A673 (cell line): ENCODE data around the gene PTCH1. TPM values are rescaled to one million over a fixed set of nuclear protein-coding genes. Genes with fewer than 3 reads are reported as not detected.

Experiments used
- BruUV-seq: library from RNA; stranded (reverse); fragments of 400-500 nt; replicated peaks from 2 replicates; lab custom pipeline; 2021; lab: Mats Ljungman, UMichigan
- CTCF ChIA-PET: fragments of 300-600 bp; sonication (Branson Sonifier 250); formaldehyde crosslinking; loops from one replicate; lab custom pipeline; 2022; ENCODE audit warnings: antibody characterized with exemption; lab: Charles Lee
- POLR2A ChIA-PET: fragments of 300-600 bp; sonication (Branson Sonifier 250); formaldehyde crosslinking; loops from one replicate; lab custom pipeline; 2022; ENCODE audit warnings: antibody characterized with exemption; ENCODE audit not compliant: low non-redundant PET; lab: Charles Lee
- DNase-seq: peaks from one replicate; pipeline ENCODE4 v3.0.0-alpha.2; 2015; ENCODE audit warnings: low spot score
- H3K27ac ChIP-seq: fragments of 200-600 bp; sonication (generic); 2 replicates; pipeline ENCODE4 v1.5.1; 2016; ENCODE audit warnings: mixed run types, low read depth, mild to moderate bottlenecking, mixed read lengths, antibody characterized with exemption, low read length; ENCODE audit not compliant: poor library complexity, severe bottlenecking
- H3K27me3 ChIP-seq: fragments of 200-600 bp; sonication (generic); replicated peaks from 2 replicates; pipeline ENCODE4 v1.6.1; 2017; ENCODE audit warnings: mixed run types, low read depth, mild to moderate bottlenecking, mixed read lengths, antibody characterized with exemption, low read length; ENCODE audit not compliant: insufficient read depth, poor library complexity
- H3K36me3 ChIP-seq: fragments of 200-600 bp; sonication (generic); 2 replicates; pipeline ENCODE4 v1.6.1; 2016; ENCODE audit warnings: mixed run types, mild to moderate bottlenecking, mixed read lengths, antibody characterized with exemption, low read length; ENCODE audit not compliant: insufficient read depth, poor library complexity, severe bottlenecking
- H3K4me1 ChIP-seq: fragments of 200-600 bp; sonication (generic); 2 replicates; pipeline ENCODE4 v1.6.1; 2017; ENCODE audit warnings: mixed run types, mild to moderate bottlenecking, mixed read lengths, antibody characterized with exemption, low read length; ENCODE audit not compliant: insufficient read depth, poor library complexity, severe bottlenecking
- H3K4me3 ChIP-seq: fragments of 200-600 bp; sonication (generic); 2 replicates; pipeline ENCODE4 v1.5.1; 2016; ENCODE audit warnings: low read depth, mixed run types, mild to moderate bottlenecking, mixed read lengths, low read length; ENCODE audit not compliant: poor library complexity, severe bottlenecking
- H3K9me3 ChIP-seq: fragments of 200-600 bp; sonication (generic); 2 replicates; pipeline ENCODE4 v1.6.1; 2016; ENCODE audit warnings: mixed run types, low read depth, mild to moderate bottlenecking, mixed read lengths, antibody characterized with exemption, low read length; ENCODE audit not compliant: poor library complexity, severe bottlenecking
- CTCF ChIP-seq: fragments of 300-800, 200-600 bp; sonication (generic); conservative IDR thresholded peaks from 2 replicates; pipeline ENCODE4 v1.5.1; 2017; ENCODE audit warnings: low read depth, mild to moderate bottlenecking, antibody characterized with exemption, low read length, moderate library complexity, mixed read lengths
- EZH2 ChIP-seq: fragments of 200-600 bp; sonication (generic); IDR thresholded peaks from 2 replicates; pipeline ENCODE4 v1.6.1; 2017; ENCODE audit warnings: borderline replicate concordance, low read depth, mild to moderate bottlenecking, mixed read lengths, antibody characterized with exemption, low read length; ENCODE audit not compliant: poor library complexity, severe bottlenecking
- intact Hi-C: fragments of 100-400 bp; cut with micrococcal nuclease; formaldehyde crosslinking; loops from one replicate; pipeline ENCODE4 v1.10.0; 2022; ENCODE audit not compliant: unreplicated experiment
- total RNA-seq: library from RNA; stranded (reverse); gene quantifications from 2 replicates; pipeline ENCODE4 v1.2.3, GENCODE V29; 2021

The PTCH1 gene
- total RNA-seq, 1 experiment from 2014 or later, result 36.5 TPM

GRCh38 chr9:95484225-95484624 lies 32.5 kb downstream of the PTCH1 start:
- TF ChIP-seq EZH2, result no peak
- Histone ChIP-seq H3K9me3 (no peaks in the 10 kb centered on the region), H3K27ac (no peak overlapping the region), H3K4me3 (no peak overlapping the region), H3K27me3 (no peaks in the 10 kb centered on the region), H3K4me1 (peaks cover 11% of the 10 kb centered on the region), H3K36me3 (peaks cover 7% of the 10 kb centered on the region)
- no TSS peak for BruUV-seq
- no peak for DNase-seq
- POLR2A ChIA-PET, result no interaction called here
- CTCF ChIA-PET, result no interaction called here
- intact Hi-C loops, result no loop called here

GRCh38 chr9:95483431-95483830 lies 33.3 kb downstream of the PTCH1 start:
- ChIA-PET POLR2A (no interaction called here), CTCF (no interaction called here)
- H3K27ac ChIP-seq, result no peak overlapping the region
- peaks cover 11% of the 10 kb centered on the region for H3K36me3 ChIP-seq
- H3K27me3 ChIP-seq, result no peaks in the 10 kb centered on the region
- peaks cover 11% of the 10 kb centered on the region for H3K4me1 ChIP-seq
- no TSS peak for BruUV-seq
- intact Hi-C loops, result no loop called here
- TF ChIP-seq EZH2, result no peak
- no peak for TF ChIP-seq CTCF
- H3K9me3 ChIP-seq, result no peaks in the 10 kb centered on the region
- DNase-seq, result no peak
- no peak overlapping the region for H3K4me3 ChIP-seq

GRCh38 chr9:95482621-95483020 lies 34.1 kb downstream of the PTCH1 start:
- POLR2A ChIA-PET, result no interaction called here
- no TSS peak for BruUV-seq

More at GRCh38 chr9:95482621-95483020, 34.1 kb downstream of the PTCH1 start:
- DNase-seq, result no peak
- Histone ChIP-seq H3K27me3 (no peaks in the 10 kb centered on the region), H3K4me1 (peaks cover 11% of the 10 kb centered on the region), H3K4me3 (no peak overlapping the region), H3K9me3 (no peaks in the 10 kb centered on the region), H3K36me3 (peaks cover 19% of the 10 kb centered on the region), H3K27ac (no peak overlapping the region)
- intact Hi-C loops, result no loop called here
- CTCF ChIA-PET, result no interaction called here
- TF ChIP-seq CTCF (no peak), EZH2 (no peak)
